GM23338 (cell line): ENCODE results near the gene DTNB. TPM values are rescaled to one million over a fixed set of nuclear protein-coding genes. Genes with fewer than 3 reads are reported as not detected.

Source experiments
- ATAC-seq: fragments of 200-7000 bp; cut with Tn5 transposase; 3 replicates; pipeline ENCODE4 v1.9.1; 2020
- DNase-seq: peaks from one replicate; pipeline ENCODE4 v3.0.0-alpha.2; 2015; ENCODE audit warnings: low spot score
- H2AFZ ChIP-seq: fragments of 200-600 bp; sonication (generic); 2 replicates; pipeline ENCODE4 v1.8.0; 2016; ENCODE audit warnings: antibody characterized with exemption, mild to moderate bottlenecking, moderate library complexity
- H3F3A ChIP-seq: fragments of 200-600 bp; sonication (generic); replicated peaks from 2 replicates; pipeline ENCODE4 v1.8.0; 2017; ENCODE audit warnings: antibody characterized with exemption, mixed run types, low read depth
- H3K27ac ChIP-seq: fragments of 200-600 bp; sonication (generic); 2 replicates; pipeline ENCODE4 v1.6.1; 2016; ENCODE audit warnings: low read depth
- H3K27me3 ChIP-seq: fragments of 200-600 bp; sonication (generic); 2 replicates; pipeline ENCODE4 v1.8.0; 2016; ENCODE audit warnings: mild to moderate bottlenecking, mixed run types, moderate library complexity; ENCODE audit not compliant: insufficient read depth
- H3K36me3 ChIP-seq: fragments of 200-600 bp; sonication (generic); 2 replicates; pipeline ENCODE4 v1.8.0; 2016; ENCODE audit warnings: mild to moderate bottlenecking; ENCODE audit not compliant: insufficient read depth
- H3K4me1 ChIP-seq: fragments of 200-600 bp; sonication (generic); 2 replicates; pipeline ENCODE4 v1.8.0; 2016; ENCODE audit warnings: mild to moderate bottlenecking, moderate library complexity; ENCODE audit not compliant: insufficient read depth
- H3K4me2 ChIP-seq: fragments of 200-600 bp; sonication (generic); 2 replicates; pipeline ENCODE4 v1.7.1; 2017; ENCODE audit warnings: mixed run types
- H3K4me3 ChIP-seq: fragments of 200-600 bp; sonication (generic); 2 replicates; pipeline ENCODE4 v1.6.1; 2016; ENCODE audit warnings: mixed run types
- H3K79me2 ChIP-seq: fragments of 200-600 bp; sonication (generic); replicated peaks from 2 replicates; pipeline ENCODE4 v1.8.0; 2017; ENCODE audit warnings: mild to moderate bottlenecking; ENCODE audit not compliant: insufficient read depth
- H3K9me2 ChIP-seq: fragments of 200-600 bp; sonication (generic); 2 replicates; pipeline ENCODE4 v1.8.0; 2017; ENCODE audit not compliant: insufficient read depth
- H4K20me1 ChIP-seq: fragments of 200-600 bp; sonication (generic); replicated peaks from 2 replicates; pipeline ENCODE4 v1.8.0; 2017; ENCODE audit warnings: mild to moderate bottlenecking; ENCODE audit not compliant: insufficient read depth
- H3K27ac Mint-ChIP-seq: 2 replicates; pipeline ENCODE4 v1.8.0; 2020; ENCODE audit warnings: inconsistent platforms, mild to moderate bottlenecking, moderate library complexity, mixed read lengths
- H3K27me3 Mint-ChIP-seq: 3 replicates; pipeline ENCODE4 v1.8.0; 2022; ENCODE audit warnings: low read depth, mild to moderate bottlenecking, moderate library complexity, mixed read lengths, inconsistent platforms; ENCODE audit not compliant: insufficient read depth, poor library complexity
- H3K36me3 Mint-ChIP-seq: 3 replicates; pipeline ENCODE4 v1.8.0; 2021; ENCODE audit warnings: low read depth, mild to moderate bottlenecking, inconsistent platforms, moderate library complexity, mixed read lengths
- H3K4me1 Mint-ChIP-seq: 3 replicates; pipeline ENCODE4 v1.8.0; 2020; ENCODE audit warnings: mild to moderate bottlenecking, inconsistent platforms, mixed read lengths
- H3K4me3 Mint-ChIP-seq: 3 replicates; pipeline ENCODE4 v1.8.0; 2021; ENCODE audit warnings: moderate library complexity, mild to moderate bottlenecking, inconsistent platforms, mixed read lengths
- H3K9me3 Mint-ChIP-seq: 3 replicates; pipeline ENCODE4 v1.8.0; 2020; ENCODE audit warnings: moderate library complexity, mild to moderate bottlenecking, inconsistent platforms, mixed read lengths
- CREB1 ChIP-seq: fragments of 250-450 bp; sonication (Bioruptor Pico); IDR thresholded peaks from 2 replicates; pipeline ENCODE4 v1.5.0; 2020; ENCODE audit warnings: low read depth, mild to moderate bottlenecking, moderate library complexity
- CTCF ChIP-seq, 2 experiments: fragments of 200-600 bp in 1 of 2; sonication (generic) in 1 of 2; conservative IDR thresholded peaks; 2 replicates each; pipeline versions ENCODE4 v1.5.1 to v1.6.1; 2016 to 2017; ENCODE audit warnings: antibody characterized with exemption in 2 of 2, low read depth in 2 of 2, mild to moderate bottlenecking in 2 of 2, moderate library complexity in 1 of 2
- ETS1 ChIP-seq: IDR thresholded peaks from 2 replicates; pipeline ENCODE4 v1.6.1; 2016; ENCODE audit warnings: antibody characterized with exemption
- EZH2 ChIP-seq: fragments of 200-600 bp; sonication (generic); IDR thresholded peaks from one replicate; pipeline ENCODE4 v1.8.0; 2017; ENCODE audit warnings: antibody characterized with exemption, mild to moderate bottlenecking, low read depth; ENCODE audit not compliant: unreplicated experiment
- EZH2phosphoT487 ChIP-seq: fragments of 200-600 bp; sonication (generic); IDR thresholded peaks from one replicate; pipeline ENCODE4 v1.8.1; 2018; ENCODE audit warnings: antibody characterized with exemption; ENCODE audit not compliant: unreplicated experiment
- JUNB ChIP-seq: IDR thresholded peaks from one replicate; pipeline ENCODE4 v1.6.1; 2016; ENCODE audit warnings: antibody characterized with exemption; ENCODE audit not compliant: unreplicated experiment
- NANOG ChIP-seq: IDR thresholded peaks from 2 replicates; pipeline ENCODE4 v1.6.1; 2016; ENCODE audit warnings: antibody characterized with exemption, borderline replicate concordance
- POLR2AphosphoS5 ChIP-seq: IDR thresholded peaks from 2 replicates; pipeline ENCODE4 v1.6.1; 2016; ENCODE audit warnings: antibody characterized with exemption, low read depth
- STAT1 ChIP-seq: IDR thresholded peaks from one replicate; pipeline ENCODE4 v1.6.1; 2016; ENCODE audit warnings: antibody characterized with exemption; ENCODE audit not compliant: unreplicated experiment
- ZNF114 ChIP-seq: fragments of 250-450 bp; sonication (Bioruptor Pico); IDR thresholded peaks from 2 replicates; pipeline ENCODE4 v1.5.0; 2020; ENCODE audit warnings: mild to moderate bottlenecking, moderate library complexity
- ZNF331 ChIP-seq: fragments of 250-450 bp; sonication (Bioruptor Pico); IDR thresholded peaks from 2 replicates; pipeline ENCODE4 v1.5.0; 2020; ENCODE audit warnings: low read depth, mild to moderate bottlenecking, moderate library complexity
- polyA plus RNA-seq: library from polyadenylated mRNA; unstranded; fragments of >200 nt; fragmentation: Nextera tagmentation; extraction: Ambion mirVana; gene quantifications from 2 replicates; pipeline ENCODE4 v1.2.1, GENCODE V29; 2016
- total RNA-seq: library from RNA; depleted of rRNA; stranded (reverse); fragments of >200 nt; shearing (Covaris generic); gene quantifications from 2 replicates; pipeline ENCODE4 v1.2.3, GENCODE V29; 2014
- TF ChIP-seq, protein P1 (sequence below): fragments of 250-450 bp; sonication (Bioruptor Pico); IDR thresholded peaks from 2 replicates; pipeline ENCODE4 v1.5.0; 2020; ENCODE audit warnings: mild to moderate bottlenecking, moderate library complexity
- TF ChIP-seq, protein P2 (sequence below): IDR thresholded peaks from one replicate; pipeline ENCODE4 v1.6.1; 2018; ENCODE audit warnings: antibody characterized with exemption; ENCODE audit not compliant: unreplicated experiment

DTNB gene
- total and polyA plus RNA-seq, 2 experiments from 2014 or later: 22.1 to 29.4 TPM

GRCh38 chr2:25400576-25401216 lies 272.7 kb downstream of the DTNB start:
- H3K79me2 ChIP-seq: no peaks in the 10 kb centered on the region
- no peak overlapping the region for H3K4me2 ChIP-seq
- no peak overlapping the region for H3K4me3 ChIP-seq
- H3K9me3 Mint-ChIP-seq: no peaks in the 10 kb centered on the region
- no peaks in the 10 kb centered on the region for H3K27me3 ChIP-seq
- H3K27me3 Mint-ChIP-seq: peaks cover 5% of the 10 kb centered on the region
- peaks cover 6% of the 10 kb centered on the region for H3K4me1 ChIP-seq
- no peak overlapping the region for H3K27ac ChIP-seq
- H3K36me3 Mint-ChIP-seq: no peaks in the 10 kb centered on the region
- no peaks in the 10 kb centered on the region for H3K9me2 ChIP-seq
- H2AFZ ChIP-seq: no peak overlapping the region
- DNase-seq (no peak), ATAC-seq (no peak)
- peaks cover 5% of the 10 kb centered on the region; the same call in 2 of the 3 replicates for H3K4me1 Mint-ChIP-seq
- H3F3A ChIP-seq: no peaks in the 10 kb centered on the region
- no peaks in the 10 kb centered on the region for H3K36me3 ChIP-seq
- no peaks in the 10 kb centered on the region; the same call in 1 of the 2 replicates for H4K20me1 ChIP-seq
- H3K27ac Mint-ChIP-seq: no peak overlapping the region
- TF ChIP-seq EZH2: no peak
- TF ChIP-seq ZNF331 (CRISPR knock-in tag): no peak
- TF ChIP-seq, protein P1, sequence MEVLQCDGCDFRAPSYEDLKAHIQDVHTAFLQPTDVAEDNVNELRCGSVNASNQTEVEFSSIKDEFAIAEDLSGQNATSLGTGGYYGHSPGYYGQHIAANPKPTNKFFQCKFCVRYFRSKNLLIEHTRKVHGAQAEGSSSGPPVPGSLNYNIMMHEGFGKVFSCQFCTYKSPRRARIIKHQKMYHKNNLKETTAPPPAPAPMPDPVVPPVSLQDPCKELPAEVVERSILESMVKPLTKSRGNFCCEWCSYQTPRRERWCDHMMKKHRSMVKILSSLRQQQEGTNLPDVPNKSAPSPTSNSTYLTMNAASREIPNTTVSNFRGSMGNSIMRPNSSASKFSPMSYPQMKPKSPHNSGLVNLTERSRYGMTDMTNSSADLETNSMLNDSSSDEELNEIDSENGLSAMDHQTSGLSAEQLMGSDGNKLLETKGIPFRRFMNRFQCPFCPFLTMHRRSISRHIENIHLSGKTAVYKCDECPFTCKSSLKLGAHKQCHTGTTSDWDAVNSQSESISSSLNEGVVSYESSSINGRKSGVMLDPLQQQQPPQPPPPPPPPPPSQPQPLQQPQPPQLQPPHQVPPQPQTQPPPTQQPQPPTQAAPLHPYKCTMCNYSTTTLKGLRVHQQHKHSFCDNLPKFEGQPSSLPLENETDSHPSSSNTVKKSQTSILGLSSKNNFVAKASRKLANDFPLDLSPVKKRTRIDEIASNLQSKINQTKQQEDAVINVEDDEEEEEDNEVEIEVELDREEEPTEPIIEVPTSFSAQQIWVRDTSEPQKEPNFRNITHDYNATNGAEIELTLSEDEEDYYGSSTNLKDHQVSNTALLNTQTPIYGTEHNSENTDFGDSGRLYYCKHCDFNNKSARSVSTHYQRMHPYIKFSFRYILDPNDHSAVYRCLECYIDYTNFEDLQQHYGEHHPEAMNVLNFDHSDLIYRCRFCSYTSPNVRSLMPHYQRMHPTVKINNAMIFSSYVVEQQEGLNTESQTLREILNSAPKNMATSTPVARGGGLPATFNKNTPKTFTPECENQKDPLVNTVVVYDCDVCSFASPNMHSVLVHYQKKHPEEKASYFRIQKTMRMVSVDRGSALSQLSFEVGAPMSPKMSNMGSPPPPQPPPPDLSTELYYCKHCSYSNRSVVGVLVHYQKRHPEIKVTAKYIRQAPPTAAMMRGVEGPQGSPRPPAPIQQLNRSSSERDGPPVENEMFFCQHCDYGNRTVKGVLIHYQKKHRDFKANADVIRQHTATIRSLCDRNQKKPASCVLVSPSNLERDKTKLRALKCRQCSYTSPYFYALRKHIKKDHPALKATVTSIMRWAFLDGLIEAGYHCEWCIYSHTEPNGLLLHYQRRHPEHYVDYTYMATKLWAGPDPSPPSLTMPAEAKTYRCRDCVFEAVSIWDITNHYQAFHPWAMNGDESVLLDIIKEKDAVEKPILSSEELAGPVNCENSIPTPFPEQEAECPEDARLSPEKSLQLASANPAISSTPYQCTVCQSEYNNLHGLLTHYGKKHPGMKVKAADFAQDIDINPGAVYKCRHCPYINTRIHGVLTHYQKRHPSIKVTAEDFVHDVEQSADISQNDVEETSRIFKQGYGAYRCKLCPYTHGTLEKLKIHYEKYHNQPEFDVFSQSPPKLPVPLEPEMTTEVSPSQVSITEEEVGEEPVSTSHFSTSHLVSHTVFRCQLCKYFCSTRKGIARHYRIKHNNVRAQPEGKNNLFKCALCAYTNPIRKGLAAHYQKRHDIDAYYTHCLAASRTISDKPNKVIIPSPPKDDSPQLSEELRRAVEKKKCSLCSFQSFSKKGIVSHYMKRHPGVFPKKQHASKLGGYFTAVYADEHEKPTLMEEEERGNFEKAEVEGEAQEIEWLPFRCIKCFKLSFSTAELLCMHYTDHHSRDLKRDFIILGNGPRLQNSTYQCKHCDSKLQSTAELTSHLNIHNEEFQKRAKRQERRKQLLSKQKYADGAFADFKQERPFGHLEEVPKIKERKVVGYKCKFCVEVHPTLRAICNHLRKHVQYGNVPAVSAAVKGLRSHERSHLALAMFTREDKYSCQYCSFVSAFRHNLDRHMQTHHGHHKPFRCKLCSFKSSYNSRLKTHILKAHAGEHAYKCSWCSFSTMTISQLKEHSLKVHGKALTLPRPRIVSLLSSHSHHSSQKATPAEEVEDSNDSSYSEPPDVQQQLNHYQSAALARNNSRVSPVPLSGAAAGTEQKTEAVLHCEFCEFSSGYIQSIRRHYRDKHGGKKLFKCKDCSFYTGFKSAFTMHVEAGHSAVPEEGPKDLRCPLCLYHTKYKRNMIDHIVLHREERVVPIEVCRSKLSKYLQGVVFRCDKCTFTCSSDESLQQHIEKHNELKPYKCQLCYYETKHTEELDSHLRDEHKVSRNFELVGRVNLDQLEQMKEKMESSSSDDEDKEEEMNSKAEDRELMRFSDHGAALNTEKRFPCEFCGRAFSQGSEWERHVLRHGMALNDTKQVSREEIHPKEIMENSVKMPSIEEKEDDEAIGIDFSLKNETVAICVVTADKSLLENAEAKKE (CRISPR knock-in tag): no peak
- no peak for TF ChIP-seq CREB1 (CRISPR knock-in tag)
- no peak for TF ChIP-seq ETS1
- TF ChIP-seq, protein P2, sequence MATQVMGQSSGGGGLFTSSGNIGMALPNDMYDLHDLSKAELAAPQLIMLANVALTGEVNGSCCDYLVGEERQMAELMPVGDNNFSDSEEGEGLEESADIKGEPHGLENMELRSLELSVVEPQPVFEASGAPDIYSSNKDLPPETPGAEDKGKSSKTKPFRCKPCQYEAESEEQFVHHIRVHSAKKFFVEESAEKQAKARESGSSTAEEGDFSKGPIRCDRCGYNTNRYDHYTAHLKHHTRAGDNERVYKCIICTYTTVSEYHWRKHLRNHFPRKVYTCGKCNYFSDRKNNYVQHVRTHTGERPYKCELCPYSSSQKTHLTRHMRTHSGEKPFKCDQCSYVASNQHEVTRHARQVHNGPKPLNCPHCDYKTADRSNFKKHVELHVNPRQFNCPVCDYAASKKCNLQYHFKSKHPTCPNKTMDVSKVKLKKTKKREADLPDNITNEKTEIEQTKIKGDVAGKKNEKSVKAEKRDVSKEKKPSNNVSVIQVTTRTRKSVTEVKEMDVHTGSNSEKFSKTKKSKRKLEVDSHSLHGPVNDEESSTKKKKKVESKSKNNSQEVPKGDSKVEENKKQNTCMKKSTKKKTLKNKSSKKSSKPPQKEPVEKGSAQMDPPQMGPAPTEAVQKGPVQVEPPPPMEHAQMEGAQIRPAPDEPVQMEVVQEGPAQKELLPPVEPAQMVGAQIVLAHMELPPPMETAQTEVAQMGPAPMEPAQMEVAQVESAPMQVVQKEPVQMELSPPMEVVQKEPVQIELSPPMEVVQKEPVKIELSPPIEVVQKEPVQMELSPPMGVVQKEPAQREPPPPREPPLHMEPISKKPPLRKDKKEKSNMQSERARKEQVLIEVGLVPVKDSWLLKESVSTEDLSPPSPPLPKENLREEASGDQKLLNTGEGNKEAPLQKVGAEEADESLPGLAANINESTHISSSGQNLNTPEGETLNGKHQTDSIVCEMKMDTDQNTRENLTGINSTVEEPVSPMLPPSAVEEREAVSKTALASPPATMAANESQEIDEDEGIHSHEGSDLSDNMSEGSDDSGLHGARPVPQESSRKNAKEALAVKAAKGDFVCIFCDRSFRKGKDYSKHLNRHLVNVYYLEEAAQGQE: no peak
- TF ChIP-seq NANOG: no peak
- TF ChIP-seq POLR2AphosphoS5: no peak
- no peak for TF ChIP-seq STAT1
- TF ChIP-seq JUNB: no peak
- no peak for TF ChIP-seq ZNF114
- no peak for TF ChIP-seq CTCF (conservative IDR thresholded peaks at IDR 0.05; ENCODE audit: low read depth in 2 of 2)
- TF ChIP-seq EZH2phosphoT487: no peak
- no peak overlapping the region for H3K4me3 Mint-ChIP-seq
